G401.6 (cell line): Measurements from ENCODE around the gene CLTC.
A peak's percentile ranks its signal among the peaks of the same experiment; 100 is the strongest.

Source experiments
- FAIRE-seq: peaks from 2 replicates; lab custom pipeline; 2012; peaks lifted over from hg19 to GRCh38; lab: Jason Lieb, UNC

The CLTC gene

DNA sequence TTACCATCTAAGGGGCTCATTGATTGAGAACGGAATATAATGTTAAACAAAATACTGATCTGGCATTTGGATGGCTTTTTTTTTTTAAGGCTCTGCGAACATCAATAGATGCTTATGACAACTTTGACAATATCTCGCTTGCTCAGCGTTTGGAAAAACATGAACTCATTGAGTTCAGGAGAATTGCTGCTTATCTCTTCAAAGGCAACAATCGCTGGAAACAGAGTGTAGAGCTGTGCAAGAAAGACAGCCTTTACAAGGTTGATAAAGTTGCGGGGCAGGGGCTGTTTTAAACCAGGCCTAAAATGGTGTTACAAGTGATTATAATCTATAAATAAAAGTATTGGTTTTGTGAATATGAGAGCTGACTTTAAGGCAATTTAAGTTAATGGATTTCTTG is 65.3 kb downstream of the CLTC start:
- FAIRE-seq: no peak

GRCh38 chr17:59688008-59688407 is 68.3 kb downstream of the CLTC start:
- no peak for FAIRE-seq

DNA sequence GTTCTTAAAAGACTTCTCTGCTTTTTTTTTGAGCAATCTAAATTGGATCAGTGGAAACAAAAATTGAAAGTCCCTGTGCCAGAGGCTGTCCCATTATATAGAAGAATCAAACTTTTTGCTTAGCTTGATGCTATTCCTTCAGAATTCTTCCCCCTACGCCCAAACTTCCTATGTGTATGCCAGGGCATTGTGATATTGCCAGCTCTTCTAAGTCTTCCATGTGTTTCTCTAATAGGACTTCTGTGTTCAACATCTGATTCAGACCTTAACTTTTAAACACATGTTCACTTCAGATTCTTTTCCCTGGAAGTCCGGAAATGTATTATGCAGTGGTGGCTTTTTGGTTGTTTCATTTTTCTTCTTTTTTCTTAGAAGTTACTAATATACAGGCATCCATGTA is 68.8 kb downstream of the CLTC start:
- FAIRE-seq: no peak

DNA sequence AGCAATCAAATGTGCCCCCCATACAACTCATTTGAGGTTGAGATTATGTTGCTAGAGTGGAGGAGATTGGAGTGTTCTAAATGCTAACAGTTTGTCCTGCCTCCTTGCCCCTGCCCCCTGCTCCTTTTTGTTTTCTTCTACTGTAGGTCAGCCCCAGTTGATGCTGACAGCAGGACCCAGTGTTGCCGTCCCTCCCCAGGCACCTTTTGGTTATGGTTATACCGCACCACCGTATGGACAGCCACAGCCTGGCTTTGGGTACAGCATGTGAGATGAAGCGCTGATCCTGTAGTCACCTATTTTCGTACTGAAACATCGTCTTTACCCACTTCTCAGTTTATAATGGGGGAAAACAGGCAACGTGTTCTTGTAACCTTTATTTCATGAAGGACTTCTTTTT is 73.9 kb downstream of the CLTC start:
- FAIRE-seq: no peak

GRCh38 chr17:59694344-59694743 is 74.6 kb downstream of the CLTC start:
- FAIRE-seq: no peak

- no peak for FAIRE-seq
Measured at GRCh38 chr17:59695945-59696681, 76.4 kb downstream of the CLTC start.

GRCh38 chr17:59696682-59697277 is 77.1 kb downstream of the CLTC start:
- no peak for FAIRE-seq

GRCh38 chr17:59698143-59698542 is 78.4 kb downstream of the CLTC start:
- FAIRE-seq: no peak

DNA sequence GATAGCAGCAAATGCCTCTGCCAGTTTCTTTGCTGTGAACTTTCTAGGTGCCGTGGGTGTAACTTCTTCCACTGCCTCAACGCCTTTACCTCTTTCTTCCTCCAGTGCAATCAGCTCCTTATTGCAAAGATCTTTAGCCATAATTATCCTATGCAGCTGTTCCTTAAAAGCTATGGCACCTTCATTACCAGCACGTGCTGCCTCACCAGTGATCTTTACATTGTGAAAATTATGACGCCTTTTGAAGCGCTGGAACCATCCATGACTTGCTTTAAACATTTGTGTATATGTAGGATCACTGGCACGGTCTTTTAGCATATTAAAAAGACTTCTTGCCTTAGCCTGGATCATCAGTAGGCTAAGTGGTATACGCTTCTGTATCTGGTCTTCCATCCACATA is 79.5 kb downstream of the CLTC start:
- FAIRE-seq: no peak

GRCh38 chr17:59699786-59700185 is 80.1 kb downstream of the CLTC start:
- no peak for FAIRE-seq

- FAIRE-seq: no peak
Measured at GRCh38 chr17:59702304-59702703, 82.6 kb downstream of the CLTC start.

DNA sequence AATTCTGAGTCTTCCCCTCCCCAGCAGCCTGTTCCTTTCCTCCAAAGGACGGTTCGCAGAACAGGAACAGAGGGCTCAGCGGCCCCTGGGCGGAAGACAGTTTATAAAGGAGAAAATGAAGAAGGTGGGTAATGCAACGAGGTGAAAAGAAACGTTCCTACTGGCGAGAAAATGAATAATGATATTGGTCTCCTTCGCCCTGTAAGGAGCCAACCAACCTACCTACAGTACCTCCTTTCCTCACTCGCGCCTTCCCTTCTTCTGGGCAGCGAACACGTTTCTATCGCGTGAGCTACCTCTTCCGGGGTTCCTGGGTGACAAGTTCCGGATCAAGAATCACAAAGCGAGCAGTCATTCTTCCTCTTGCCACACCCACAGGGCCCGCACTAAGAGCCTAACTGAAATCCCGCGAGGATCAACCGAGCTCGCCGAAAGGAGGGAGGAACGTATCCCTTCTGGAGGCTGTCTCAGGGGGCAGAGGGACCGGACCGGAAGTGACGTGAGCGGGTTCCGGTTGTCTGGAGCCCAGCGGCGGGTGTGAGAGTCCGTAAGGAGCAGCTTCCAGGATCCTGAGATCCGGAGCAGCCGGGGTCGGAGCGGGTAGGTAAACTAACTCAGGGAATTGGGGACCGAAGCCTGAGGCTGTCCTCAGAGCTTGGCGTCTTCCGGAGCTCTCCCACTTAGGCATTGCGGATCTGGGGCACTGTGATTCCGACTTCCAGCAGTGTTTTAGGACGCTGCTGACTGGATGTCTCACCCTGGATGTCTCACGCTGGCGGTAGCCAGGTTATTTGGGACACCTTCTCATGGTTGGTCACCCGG is 87.7 kb downstream of the CLTC start, which contains the start of the genes PTRH2 and VMP1:
Gene PTRH2, minus strand, starts transcription at position 282 of the 822 bp plus-strand sequence. CDS start 9,452 bp downstream, outside the sequence.
Gene VMP1, plus strand, starts transcription at position 506 of the 822 bp plus-strand sequence. CDS start 23,793 bp downstream, outside the sequence.
- FAIRE-seq: peak; percentile 99

DNA sequence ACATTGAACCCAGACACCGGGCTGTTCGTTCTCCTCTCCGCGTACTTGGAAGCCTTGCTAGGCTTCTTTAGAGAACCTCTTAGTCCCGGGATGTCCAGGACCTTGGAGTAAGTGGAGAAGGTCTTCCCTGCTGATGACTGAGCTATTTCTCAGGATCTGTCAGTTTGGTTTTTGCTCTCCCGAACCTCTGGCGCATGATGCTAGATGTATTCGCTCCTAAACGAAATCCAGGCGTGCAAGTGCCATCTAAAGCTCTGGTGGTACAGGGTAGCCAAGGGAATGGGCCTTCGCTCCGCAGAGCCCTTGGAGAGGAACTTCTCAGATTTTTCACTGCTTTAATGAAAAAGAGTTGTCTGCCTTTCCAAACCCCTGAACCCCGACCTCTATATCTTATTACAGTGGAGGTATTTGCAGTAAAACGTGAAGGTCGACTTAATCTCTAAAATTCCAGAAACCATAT is 88.3 kb downstream of the CLTC start:
- no peak for FAIRE-seq

DNA sequence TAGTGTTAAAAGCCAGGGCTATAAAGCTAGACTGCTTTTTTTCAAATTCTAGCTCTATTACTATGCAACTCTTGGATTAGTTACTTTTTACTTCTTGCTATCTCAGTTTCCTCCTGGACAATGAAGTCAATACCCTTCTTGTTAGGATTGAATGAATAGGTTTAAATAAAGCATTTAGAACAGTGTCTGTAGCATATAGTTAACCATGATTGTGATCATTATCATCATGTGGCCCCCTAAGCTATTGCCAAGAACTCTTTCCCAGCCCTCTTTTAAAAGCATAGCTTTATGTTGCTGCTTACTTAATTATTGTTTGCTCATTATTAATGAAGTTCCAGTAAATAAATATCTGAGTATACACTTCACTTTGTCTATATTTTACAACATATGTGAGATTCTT is 92.2 kb downstream of the CLTC start:
- no peak for FAIRE-seq

DNA sequence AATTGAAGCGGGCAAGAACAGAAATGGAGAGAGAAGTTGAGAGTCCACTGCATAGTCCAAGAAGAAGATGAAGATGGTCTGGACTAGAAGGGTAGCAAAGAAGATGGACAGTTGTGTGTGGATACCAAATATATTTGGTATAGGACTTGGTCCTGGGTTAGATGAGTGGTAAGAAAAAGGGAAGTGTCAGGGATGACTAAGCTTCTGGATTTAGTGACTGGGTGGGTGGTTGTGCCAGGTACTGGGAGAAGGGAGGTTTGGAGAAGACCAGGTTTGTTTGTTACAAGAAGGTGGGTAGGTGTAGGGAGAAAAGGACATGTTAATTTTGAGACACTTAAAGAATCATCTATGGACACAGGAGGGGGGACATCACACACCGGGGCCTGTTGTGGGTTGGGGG is 93.2 kb downstream of the CLTC start:
- FAIRE-seq: no peak

DNA sequence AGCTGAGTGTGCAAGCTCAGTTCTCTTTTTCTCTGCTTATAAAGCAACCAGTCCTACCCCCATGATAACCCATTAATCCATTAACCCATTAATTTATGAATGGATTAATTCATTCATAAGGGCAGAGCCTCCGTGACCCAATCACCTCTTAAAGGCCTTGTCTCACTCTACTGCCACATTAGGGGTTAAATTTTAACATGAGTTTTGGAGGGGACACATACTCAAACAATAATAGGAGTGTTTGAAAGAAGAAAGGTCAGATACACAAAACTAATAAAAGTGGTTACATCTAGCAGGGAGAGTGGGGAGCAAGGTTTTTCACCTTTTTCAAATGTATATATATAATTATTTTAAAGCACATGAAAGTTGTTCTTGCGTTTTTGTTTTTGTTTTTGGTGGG is 94.6 kb downstream of the CLTC start:
- no peak for FAIRE-seq

DNA sequence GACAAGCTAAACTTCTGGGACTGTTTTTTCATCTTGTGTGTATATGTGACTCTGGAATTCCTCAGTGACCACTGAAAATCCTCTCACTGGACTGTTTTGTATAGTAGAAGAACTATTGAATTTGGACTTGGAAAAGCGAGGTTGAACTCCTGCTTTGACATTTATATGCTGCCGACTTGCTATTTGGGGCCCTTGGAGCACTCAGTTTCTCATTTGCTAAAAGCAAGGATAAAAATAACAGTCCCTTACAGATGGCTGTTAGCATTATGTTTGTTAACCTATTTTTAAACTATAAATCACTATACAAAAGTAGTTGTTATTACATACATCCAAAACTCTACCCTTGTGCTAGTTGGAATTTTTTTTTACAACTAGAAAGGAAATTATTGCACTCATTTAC is 96.7 kb downstream of the CLTC start:
- FAIRE-seq: no peak

GRCh38 chr17:59719526-59719925 is 99.8 kb downstream of the CLTC start:
- no peak for FAIRE-seq

DNA sequence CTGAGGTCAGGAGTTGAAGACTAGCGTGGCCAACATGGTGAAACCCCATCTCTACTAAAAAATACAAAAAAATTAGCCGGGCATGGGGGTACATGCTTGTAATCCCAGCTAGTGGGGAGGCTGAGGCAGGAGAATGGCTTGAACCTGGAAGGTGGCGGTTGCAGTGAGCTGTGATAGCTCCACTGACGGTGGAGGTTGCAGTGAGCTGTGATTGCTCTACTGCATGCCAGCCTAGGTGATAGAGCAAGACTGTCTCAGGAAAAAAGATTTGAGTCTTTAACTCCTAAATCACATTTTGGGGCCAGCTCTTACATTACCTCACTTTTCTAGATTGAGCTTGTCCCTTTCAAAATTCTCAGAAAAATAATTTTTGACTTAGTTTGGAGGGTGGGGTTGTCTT is 102.9 kb downstream of the CLTC start:
- FAIRE-seq: no peak

- FAIRE-seq: no peak
Measured at GRCh38 chr17:59723041-59723440, 103.3 kb downstream of the CLTC start.

DNA sequence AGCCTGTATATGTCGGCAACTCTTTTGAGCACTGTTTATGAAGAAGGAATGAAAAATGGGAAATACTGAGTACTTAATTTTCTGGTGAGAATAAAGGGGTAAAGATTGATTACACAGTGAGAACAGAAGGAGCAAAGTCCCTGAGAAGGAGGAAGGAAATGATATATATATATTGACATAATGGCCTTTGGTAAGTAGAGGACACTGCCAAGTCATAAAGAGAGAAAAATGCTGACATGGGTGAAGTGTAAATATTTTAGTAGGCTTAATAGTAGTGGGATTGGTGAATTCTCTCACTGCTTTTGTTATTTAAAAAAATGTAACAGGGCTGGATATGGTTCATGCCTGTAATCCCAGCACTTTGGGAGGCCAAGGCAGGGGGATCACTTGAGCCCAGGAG is 103.9 kb downstream of the CLTC start:
- FAIRE-seq: no peak

GRCh38 chr17:59725691-59726090 is 106.0 kb downstream of the CLTC start:
- no peak for FAIRE-seq
